ENCODE measurements around the gene FLVCR2.
A peak's percentile ranks its signal among the peaks of the same experiment; 100 is the strongest.

Gene FLVCR2

GRCh38 chr14:75578102-75578785 lies at the start of gene FLVCR2:
FLVCR2 (plus strand) TSS chr14:75578620; CDS start chr14:75578973, 353 bp downstream.
- H3K4me3 ChIP-seq (ENCODE audit: low read depth, low read length), result peak within 1 kb of the TSS; percentile 59
- DNase-seq (ENCODE audit: low read depth), result peak; percentile 25
- no peak for TF ChIP-seq CTCF (IDR thresholded peaks at IDR 0.05; ENCODE audit: control insufficient read depth, extremely low read depth, insufficient read depth)

GRCh38 chr14:75531256-75531655 lies 47.2 kb upstream of the FLVCR2 start:
- no peak overlapping the region for H3K4me3 ChIP-seq (ENCODE audit: low read depth, low read length)
- no peak for DNase-seq (ENCODE audit: low read depth)
- no peak for TF ChIP-seq CTCF (IDR thresholded peaks at IDR 0.05; ENCODE audit: control insufficient read depth, extremely low read depth, insufficient read depth)

- TF ChIP-seq CTCF (IDR thresholded peaks at IDR 0.05; ENCODE audit: control insufficient read depth, extremely low read depth, insufficient read depth), result no peak
- no peak for DNase-seq (ENCODE audit: low read depth)
- H3K4me3 ChIP-seq (ENCODE audit: low read depth, low read length), result no peak overlapping the region
These were observed 46.6 kb upstream of the FLVCR2 start for GRCh38 chr14:75531660-75532317.

- no peak for DNase-seq (ENCODE audit: low read depth)
- TF ChIP-seq CTCF (IDR thresholded peaks at IDR 0.05; ENCODE audit: control insufficient read depth, extremely low read depth, insufficient read depth), result no peak
- no peak overlapping the region for H3K4me3 ChIP-seq (ENCODE audit: low read depth, low read length)
These were observed 44.4 kb upstream of the FLVCR2 start for GRCh38 chr14:75533791-75534555.

- peak; percentile 27 for DNase-seq (ENCODE audit: low read depth)
- TF ChIP-seq CTCF (IDR thresholded peaks at IDR 0.05; ENCODE audit: control insufficient read depth, extremely low read depth, insufficient read depth), result no peak
These were observed 43.1 kb upstream of the FLVCR2 start for GRCh38 chr14:75535164-75535898.

GRCh38 chr14:75537071-75537470 lies 41.3 kb upstream of the FLVCR2 start:
- TF ChIP-seq CTCF (IDR thresholded peaks at IDR 0.05; ENCODE audit: control insufficient read depth, extremely low read depth, insufficient read depth), result no peak
- no peak overlapping the region for H3K4me3 ChIP-seq (ENCODE audit: low read depth, low read length)
- no peak for DNase-seq (ENCODE audit: low read depth)

More at GRCh38 chr14:75535164-75535898, 43.1 kb upstream of the FLVCR2 start:
- no peak overlapping the region for H3K4me3 ChIP-seq (ENCODE audit: low read depth, low read length)
